ENCODE results near the gene YIPF2. TPM values are rescaled to one million over a fixed set of nuclear protein-coding genes. Genes with fewer than 3 reads are reported as not detected.
"Not testable (repeated sequence)": the region's sequence is repeated elsewhere in the genome, so short reads cannot be mapped to it uniquely, and the experiment has no call there.

The YIPF2 gene
- total RNA-seq, 2 donors from 2014 or later, result 27.1 to 45.7 TPM

DNA sequence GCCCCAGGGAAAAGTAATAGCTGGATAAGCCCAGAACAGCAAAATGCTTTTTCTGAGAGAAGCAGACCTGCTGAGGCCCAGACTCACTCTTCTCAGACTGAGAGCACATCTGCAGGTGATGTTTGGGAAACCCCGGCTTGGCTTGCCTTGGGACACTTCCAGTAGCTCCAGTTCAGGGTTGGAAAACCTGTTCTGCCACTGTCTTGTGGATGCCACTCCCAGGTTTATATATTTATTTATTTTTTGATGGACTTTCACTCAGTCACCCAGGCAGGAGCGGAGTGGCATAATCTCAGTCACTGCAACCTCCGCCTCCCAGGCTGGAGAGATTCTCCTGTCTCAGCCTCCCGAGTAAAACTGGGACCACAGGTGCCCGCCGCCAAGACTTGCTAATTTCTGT lies 24.4 kb upstream of the YIPF2 start:
- DNase-seq (ENCODE audit: low spot score in 2 of 2), result no peak
- Mint-ChIP-seq H3K36me3 (no peaks in the 10 kb centered on the region), H3K9me3 (no peaks in the 10 kb centered on the region), H3K27ac (no peak overlapping the region)
- no peak for ATAC-seq

DNA sequence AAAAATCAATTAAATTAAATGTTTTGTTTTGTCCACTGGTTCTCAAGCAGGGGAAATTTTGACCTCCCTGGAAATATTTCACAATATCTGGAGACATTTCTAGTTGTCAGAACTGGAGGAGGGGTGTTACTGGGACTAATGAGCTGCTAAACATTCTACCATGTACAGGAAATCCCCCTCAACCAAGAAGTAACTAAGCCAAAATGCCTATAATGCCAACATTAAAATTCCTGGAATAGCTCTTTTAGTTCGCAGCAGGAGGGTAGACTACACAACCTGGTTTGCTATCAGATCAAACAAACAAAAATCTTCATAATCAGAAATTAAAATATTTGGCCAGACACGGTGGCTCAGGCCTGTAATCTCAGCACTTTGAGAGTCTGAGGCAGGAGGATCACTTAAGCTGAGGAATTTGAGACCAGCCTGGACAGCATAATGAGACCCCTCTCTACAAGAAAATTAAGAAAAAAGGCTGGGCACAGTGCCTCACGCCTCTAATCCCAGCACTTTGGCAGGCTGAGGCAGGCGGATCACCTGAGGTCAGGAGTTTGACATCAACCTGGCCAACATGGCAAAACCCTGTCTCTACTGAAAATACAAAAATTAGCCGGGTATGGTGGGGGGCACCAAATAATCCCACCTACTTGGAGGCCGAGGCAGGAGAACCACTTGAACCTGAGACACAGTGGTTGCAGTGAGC lies 18.7 kb upstream of the YIPF2 start:
- Mint-ChIP-seq H3K9me3 (no peaks in the 10 kb centered on the region), H3K36me3 (no peaks in the 10 kb centered on the region), H3K27ac (no peak overlapping the region)
- DNase-seq (ENCODE audit: low spot score in 2 of 2), result no peak
- no peak for ATAC-seq

- ATAC-seq (no peak), DNase-seq (ENCODE audit: low spot score in 2 of 2) (no peak)
- no peak overlapping the region for H3K27ac Mint-ChIP-seq
- H3K36me3 Mint-ChIP-seq, result no peaks in the 10 kb centered on the region
- H3K9me3 Mint-ChIP-seq, result no peaks in the 10 kb centered on the region
Measured at GRCh38 chr19:10945264-10945663, 16.8 kb upstream of the YIPF2 start.

- ATAC-seq; DNase-seq (ENCODE audit: low spot score in 2 of 2); H3K36me3 Mint-ChIP-seq; H3K27ac Mint-ChIP-seq; H3K9me3 Mint-ChIP-seq: not testable (repeated sequence)
Measured at GRCh38 chr19:10943412-10943811, 15.0 kb upstream of the YIPF2 start.

DNA sequence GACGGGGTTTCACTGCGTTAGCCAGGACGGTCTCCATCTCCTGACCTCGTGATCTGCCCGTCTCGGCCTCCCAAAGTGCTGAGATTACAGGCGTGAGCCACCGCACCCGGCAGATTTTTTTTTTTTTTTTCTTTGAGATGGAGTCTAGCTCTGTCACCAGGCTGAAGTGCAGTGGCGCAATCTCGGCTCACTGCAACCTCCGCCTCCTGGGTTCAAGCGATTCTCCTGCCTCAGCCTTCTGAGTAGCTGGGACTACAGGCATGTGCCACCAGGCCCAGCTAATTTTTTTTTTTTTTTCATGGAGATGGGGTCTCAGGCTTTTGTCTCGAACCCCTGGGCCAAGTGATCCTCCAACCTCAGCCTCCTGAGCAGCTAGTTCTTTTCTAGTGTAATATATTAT lies 13.2 kb upstream of the YIPF2 start:
- H3K9me3 Mint-ChIP-seq; H3K36me3 Mint-ChIP-seq; H3K27ac Mint-ChIP-seq; ATAC-seq; DNase-seq (ENCODE audit: low spot score in 2 of 2): not testable (repeated sequence)

DNA sequence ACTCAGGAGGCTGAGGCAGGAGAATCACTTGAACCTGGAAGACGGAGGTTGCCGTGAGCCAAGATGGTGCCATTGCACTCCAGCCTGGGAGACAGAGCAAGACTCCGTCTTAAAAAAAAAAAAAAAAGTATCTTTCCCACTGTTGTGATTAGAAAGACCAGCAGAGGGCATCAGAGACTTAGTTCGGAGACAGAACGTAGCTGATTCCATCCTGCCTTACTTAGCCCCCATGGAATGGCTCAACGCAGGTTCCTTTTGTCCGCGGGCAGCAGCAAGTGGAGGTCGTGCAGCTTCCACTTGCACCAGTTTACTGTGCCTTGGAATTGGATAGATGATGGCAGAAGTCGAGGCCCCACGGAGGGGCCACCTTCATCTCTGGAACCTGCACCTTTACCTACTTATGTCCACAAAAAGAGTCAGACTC lies 8.2 kb upstream of the YIPF2 start:
- peak in 1 of 2 donors; percentile 60 for DNase-seq (ENCODE audit: low spot score in 2 of 2)
- H3K9me3 Mint-ChIP-seq, result no peaks in the 10 kb centered on the region
- no peak overlapping the region for H3K27ac Mint-ChIP-seq
- H3K36me3 Mint-ChIP-seq, result no peaks in the 10 kb centered on the region
- peak; percentile 85 to 86 for ATAC-seq

- DNase-seq (ENCODE audit: low spot score in 2 of 2), result no peak
- no peaks in the 10 kb centered on the region for H3K36me3 Mint-ChIP-seq
- H3K9me3 Mint-ChIP-seq, result no peaks in the 10 kb centered on the region
- no peak for ATAC-seq
- H3K27ac Mint-ChIP-seq, result no peak overlapping the region
Measured at GRCh38 chr19:10935371-10936059, 7.1 kb upstream of the YIPF2 start.

DNA sequence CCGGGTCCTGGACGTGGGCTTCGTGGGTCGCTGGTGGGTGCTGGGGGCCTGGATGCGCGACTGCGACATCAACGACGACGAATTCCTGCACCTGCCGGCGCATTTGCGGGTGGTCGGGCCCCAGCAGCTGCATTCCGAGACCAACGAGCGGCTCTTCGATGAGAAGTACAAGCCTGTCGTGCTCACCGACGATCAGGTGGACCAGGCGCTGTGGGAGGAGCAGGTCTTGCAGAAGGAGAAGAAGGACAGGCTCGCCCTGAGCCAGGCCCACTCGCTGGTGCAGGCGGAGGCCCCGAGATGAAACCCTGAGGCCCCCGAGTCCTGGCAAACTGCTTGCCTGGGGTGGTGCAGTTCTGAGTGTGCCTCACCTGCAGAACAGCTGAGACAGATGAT lies 959 bp upstream of the YIPF2 start:
- DNase-seq (ENCODE audit: low spot score in 2 of 2) (no peak), ATAC-seq (no peak)
- H3K36me3 Mint-ChIP-seq, result peaks cover 0 to 10% of the 10 kb centered on the region in 2 donors
- H3K9me3 Mint-ChIP-seq, result no peaks in the 10 kb centered on the region
- peak overlapping the region; percentile 82 to 91 for H3K27ac Mint-ChIP-seq

- ATAC-seq (peak in 1 of 2 donors; percentile 0), DNase-seq (ENCODE audit: low spot score in 2 of 2) (no peak)
- peaks cover 0 to 10% of the 10 kb centered on the region in 2 donors for H3K36me3 Mint-ChIP-seq
Measured at GRCh38 chr19:10927730-10928562, 493 bp downstream of the YIPF2 start.

DNA sequence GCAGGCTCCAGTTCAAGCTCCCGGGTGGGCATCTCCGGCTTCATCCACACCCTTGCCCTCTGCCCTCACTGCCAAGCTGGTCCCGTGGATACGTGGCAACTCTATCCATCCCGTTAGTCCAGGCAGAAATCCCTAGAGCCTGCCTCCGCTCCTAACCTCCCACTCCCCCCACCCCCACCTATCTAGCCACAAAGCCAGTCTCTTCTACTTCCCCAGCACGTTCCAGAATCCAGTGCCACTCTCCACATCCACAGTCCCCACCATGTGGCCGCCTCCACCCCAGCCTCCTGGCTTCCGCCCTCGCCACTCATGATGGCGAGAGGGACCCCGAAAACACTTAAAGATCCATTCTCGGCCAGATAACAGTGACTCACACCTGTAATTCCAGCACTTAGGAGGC lies 3.8 kb downstream of the YIPF2 start:
- DNase-seq (ENCODE audit: low spot score in 2 of 2) (no peak), ATAC-seq (no peak)
- Mint-ChIP-seq H3K36me3 (peaks cover 0 to 10% of the 10 kb centered on the region in 2 donors), H3K9me3 (no peaks in the 10 kb centered on the region), H3K27ac (peak overlapping the region; percentile 4 to 86)

More at GRCh38 chr19:10927730-10928562, 493 bp downstream of the YIPF2 start:
- no peaks in the 10 kb centered on the region for H3K9me3 Mint-ChIP-seq
- H3K27ac Mint-ChIP-seq, result peak overlapping the region; percentile 86 to 91

GRCh38 chr19:10923260-10924112 lies 5.0 kb downstream of the YIPF2 start:
- DNase-seq (ENCODE audit: low spot score in 2 of 2) (no peak), ATAC-seq (no peak)
- H3K9me3 Mint-ChIP-seq, result no peaks in the 10 kb centered on the region
- H3K27ac Mint-ChIP-seq, result peak overlapping the region; percentile 58 to 72
- H3K36me3 Mint-ChIP-seq, result peaks cover 0 to 5% of the 10 kb centered on the region in 2 donors

DNA sequence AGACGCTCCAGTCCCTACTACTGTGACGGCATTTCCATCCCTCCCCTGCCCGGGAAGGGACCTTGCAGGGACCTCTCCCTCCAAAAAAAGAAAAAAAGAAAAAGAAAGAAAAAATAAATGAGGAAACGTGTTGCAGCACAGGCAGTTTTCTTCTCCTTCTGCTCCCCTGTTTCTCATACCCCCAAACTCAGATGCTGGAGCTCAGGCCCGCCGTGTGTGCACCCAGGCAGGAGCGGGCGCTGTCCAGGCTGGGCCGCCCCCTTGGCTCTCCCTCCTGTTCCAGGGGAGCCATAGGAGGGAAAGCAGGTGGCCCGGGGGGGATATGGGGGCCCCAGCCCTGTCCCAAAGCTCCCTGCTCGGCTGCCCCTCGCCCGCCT lies 5.8 kb downstream of the YIPF2 start:
- no peaks in the 10 kb centered on the region for H3K9me3 Mint-ChIP-seq
- DNase-seq (ENCODE audit: low spot score in 2 of 2) (no peak), ATAC-seq (no peak)
- H3K27ac Mint-ChIP-seq, result peak overlapping the region; percentile 58 to 72
- peaks cover 0 to 1% of the 10 kb centered on the region in 2 donors for H3K36me3 Mint-ChIP-seq

- H3K27ac Mint-ChIP-seq, result peak overlapping the region; percentile 58 to 72
- H3K9me3 Mint-ChIP-seq, result no peaks in the 10 kb centered on the region
- no peak for ATAC-seq
- H3K36me3 Mint-ChIP-seq, result no peaks in the 10 kb centered on the region
- DNase-seq (ENCODE audit: low spot score in 2 of 2), result no peak
Measured at GRCh38 chr19:10921910-10922637, 6.4 kb downstream of the YIPF2 start.

- no peak for DNase-seq (ENCODE audit: low spot score in 2 of 2)
- Mint-ChIP-seq H3K9me3 (no peaks in the 10 kb centered on the region), H3K27ac (peak overlapping the region in 1 of 2 donors; percentile 29), H3K36me3 (no peaks in the 10 kb centered on the region)
- no peak for ATAC-seq
Measured at GRCh38 chr19:10921199-10921909, 7.1 kb downstream of the YIPF2 start.

GRCh38 chr19:10920781-10921180 lies 7.7 kb downstream of the YIPF2 start:
- peak in 1 of 2 donors; percentile 8 for ATAC-seq
- Mint-ChIP-seq H3K27ac (no peak overlapping the region), H3K36me3 (no peaks in the 10 kb centered on the region), H3K9me3 (no peaks in the 10 kb centered on the region)
- DNase-seq (ENCODE audit: low spot score in 2 of 2), result no peak

All from activated naive CD4-positive, alpha-beta T cell treated with anti-CD3 and anti-CD28 coated beads, Interleukin-2, amount 50 U/mL, for 72 hours (primary cell).